BE2C (cell line): ENCODE data around the gene FYN.

Source experiments
- DNase-seq: peaks from one replicate; pipeline ENCODE4 v3.0.0-alpha.2; 2020
- H3K27me3 ChIP-seq: fragments of 250-450 bp; sonication (Bioruptor Pico); 2 replicates; pipeline ENCODE4 v1.5.1; 2020; ENCODE audit warnings: mild to moderate bottlenecking
- H3K36me3 ChIP-seq: fragments of 250-450 bp; sonication (Bioruptor Pico); 2 replicates; pipeline ENCODE4 v1.5.1; 2020; ENCODE audit warnings: mild to moderate bottlenecking
- H3K4me1 ChIP-seq: fragments of 250-450 bp; sonication (Bioruptor Pico); 2 replicates; pipeline ENCODE4 v1.5.1; 2020
- H3K4me3 ChIP-seq: 2 replicates; pipeline ENCODE4 v1.5.1; 2011; ENCODE audit warnings: low read depth, low read length
- H3K9me3 ChIP-seq: fragments of 250-450 bp; sonication (Bioruptor Pico); 2 replicates; pipeline ENCODE4 v1.5.1; 2020
- TF ChIP-seq, protein P1 (sequence below): IDR thresholded peaks from 2 replicates; pipeline ENCODE4 v1.5.1; 2012; ENCODE audit warnings: mild to moderate bottlenecking, low read depth, low read length

The FYN gene

DNA sequence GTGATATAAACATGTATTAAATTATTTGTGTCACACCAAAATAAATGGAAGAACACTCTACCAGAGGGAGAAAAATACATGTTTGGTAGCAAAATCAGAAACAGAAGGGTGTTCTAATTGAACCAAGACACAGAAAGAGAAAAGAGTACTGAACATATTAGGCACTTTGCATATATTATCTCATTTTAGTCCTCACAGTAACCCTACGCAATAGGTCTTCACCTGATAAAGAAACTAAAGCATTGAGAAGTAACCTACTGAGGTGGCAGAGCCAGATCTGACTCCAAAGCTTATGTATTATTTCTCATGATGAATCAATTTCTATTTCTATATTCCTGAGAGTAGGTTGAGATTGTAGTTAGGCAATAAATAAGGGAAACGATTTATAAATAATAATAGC, 77.7 kb downstream of the FYN start:
- Histone ChIP-seq H3K4me3 (no peak overlapping the region), H3K27me3 (no peaks in the 10 kb centered on the region), H3K9me3 (no peaks in the 10 kb centered on the region), H3K36me3 (peaks cover 3% of the 10 kb centered on the region; the same call in 1 of the 2 replicates), H3K4me1 (peaks cover 35% of the 10 kb centered on the region)
- TF ChIP-seq, protein P1, sequence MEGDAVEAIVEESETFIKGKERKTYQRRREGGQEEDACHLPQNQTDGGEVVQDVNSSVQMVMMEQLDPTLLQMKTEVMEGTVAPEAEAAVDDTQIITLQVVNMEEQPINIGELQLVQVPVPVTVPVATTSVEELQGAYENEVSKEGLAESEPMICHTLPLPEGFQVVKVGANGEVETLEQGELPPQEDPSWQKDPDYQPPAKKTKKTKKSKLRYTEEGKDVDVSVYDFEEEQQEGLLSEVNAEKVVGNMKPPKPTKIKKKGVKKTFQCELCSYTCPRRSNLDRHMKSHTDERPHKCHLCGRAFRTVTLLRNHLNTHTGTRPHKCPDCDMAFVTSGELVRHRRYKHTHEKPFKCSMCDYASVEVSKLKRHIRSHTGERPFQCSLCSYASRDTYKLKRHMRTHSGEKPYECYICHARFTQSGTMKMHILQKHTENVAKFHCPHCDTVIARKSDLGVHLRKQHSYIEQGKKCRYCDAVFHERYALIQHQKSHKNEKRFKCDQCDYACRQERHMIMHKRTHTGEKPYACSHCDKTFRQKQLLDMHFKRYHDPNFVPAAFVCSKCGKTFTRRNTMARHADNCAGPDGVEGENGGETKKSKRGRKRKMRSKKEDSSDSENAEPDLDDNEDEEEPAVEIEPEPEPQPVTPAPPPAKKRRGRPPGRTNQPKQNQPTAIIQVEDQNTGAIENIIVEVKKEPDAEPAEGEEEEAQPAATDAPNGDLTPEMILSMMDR: no peak
- no peak for DNase-seq

DNA sequence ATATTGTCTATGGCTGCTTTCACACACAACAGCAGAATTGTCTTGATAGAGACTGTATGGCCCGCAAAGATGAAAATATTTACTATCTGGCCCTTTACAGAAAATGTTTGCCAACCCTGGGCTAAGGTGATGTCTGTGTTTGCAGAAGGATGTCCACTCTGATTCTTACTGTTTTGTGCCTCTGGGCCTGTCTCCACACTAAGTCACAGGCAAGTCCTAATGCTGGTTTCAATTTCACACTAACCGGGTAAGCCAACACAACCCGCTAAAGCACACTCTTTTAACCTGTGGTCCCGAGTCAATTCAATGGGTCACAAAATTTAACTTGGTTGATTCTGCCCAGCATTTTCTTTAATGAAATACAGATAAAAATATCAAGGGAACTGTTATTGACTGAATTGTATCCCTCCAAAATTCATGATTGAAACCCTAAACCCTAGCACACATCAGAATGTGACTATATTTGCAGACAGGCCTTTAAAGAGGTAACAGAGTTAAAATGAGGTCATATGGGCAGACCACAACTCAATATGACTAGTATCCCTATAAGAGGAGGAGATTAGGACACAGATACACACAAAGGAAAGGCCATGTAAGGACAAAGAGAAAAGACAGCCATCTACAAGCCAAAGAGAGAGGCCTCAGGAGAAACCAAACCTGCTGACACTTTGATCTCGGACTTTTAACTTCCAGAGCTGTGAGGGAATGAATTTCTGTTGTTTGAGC, 78.4 kb downstream of the FYN start:
- no peak for DNase-seq
- H3K4me1 ChIP-seq: peaks cover 35% of the 10 kb centered on the region
- no peak overlapping the region for H3K4me3 ChIP-seq
- H3K36me3 ChIP-seq: peaks cover 3% of the 10 kb centered on the region; the same call in 1 of the 2 replicates
- H3K9me3 ChIP-seq: no peaks in the 10 kb centered on the region
- TF ChIP-seq, protein P1: no peak
- H3K27me3 ChIP-seq: no peaks in the 10 kb centered on the region

DNA sequence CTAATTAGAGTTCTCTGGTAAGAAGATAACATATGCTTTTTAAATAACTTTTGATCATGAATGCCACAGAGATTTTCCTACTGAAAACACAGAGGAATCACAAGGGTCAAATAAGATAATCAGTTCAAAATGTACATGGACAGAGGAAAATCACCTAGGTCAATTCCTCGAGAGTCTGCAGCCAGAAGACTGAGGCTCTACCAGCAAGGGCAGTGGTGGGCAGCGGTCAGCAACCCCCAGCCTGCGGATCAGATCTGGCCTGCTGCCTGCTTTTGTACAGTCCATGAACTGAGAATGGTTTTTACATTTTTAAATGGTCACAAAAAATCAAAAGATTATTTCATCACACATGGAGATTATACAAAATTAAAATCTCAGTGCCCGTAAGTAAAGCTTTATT, 79.0 kb downstream of the FYN start:
- Histone ChIP-seq H3K36me3 (no peaks in the 10 kb centered on the region), H3K4me3 (no peak overlapping the region), H3K9me3 (no peaks in the 10 kb centered on the region), H3K27me3 (no peaks in the 10 kb centered on the region), H3K4me1 (peaks cover 40% of the 10 kb centered on the region)
- no peak for DNase-seq
- TF ChIP-seq, protein P1: no peak

- no peaks in the 10 kb centered on the region for H3K27me3 ChIP-seq
- peaks cover 44% of the 10 kb centered on the region for H3K4me1 ChIP-seq
- no peaks in the 10 kb centered on the region for H3K36me3 ChIP-seq
- peak overlapping the region; percentile 40 for H3K4me3 ChIP-seq
- TF ChIP-seq, protein P1: no peak
- DNase-seq: peak; percentile 49
- no peaks in the 10 kb centered on the region for H3K9me3 ChIP-seq
Observed at GRCh38 chr6:111793711-111794111, 79.5 kb downstream of the FYN start.

- DNase-seq: peak; percentile 51
Observed at GRCh38 chr6:111792914-111793700, 80.1 kb downstream of the FYN start.

More at GRCh38 chr6:111792914-111793700, 80.1 kb downstream of the FYN start:
- Histone ChIP-seq H3K4me1 (peaks cover 44% of the 10 kb centered on the region), H3K36me3 (no peaks in the 10 kb centered on the region), H3K9me3 (no peaks in the 10 kb centered on the region), H3K4me3 (peak overlapping the region; percentile 40), H3K27me3 (no peaks in the 10 kb centered on the region)
- TF ChIP-seq, protein P1: no peak
